ENCODE data around the gene PELI2.

DNA sequence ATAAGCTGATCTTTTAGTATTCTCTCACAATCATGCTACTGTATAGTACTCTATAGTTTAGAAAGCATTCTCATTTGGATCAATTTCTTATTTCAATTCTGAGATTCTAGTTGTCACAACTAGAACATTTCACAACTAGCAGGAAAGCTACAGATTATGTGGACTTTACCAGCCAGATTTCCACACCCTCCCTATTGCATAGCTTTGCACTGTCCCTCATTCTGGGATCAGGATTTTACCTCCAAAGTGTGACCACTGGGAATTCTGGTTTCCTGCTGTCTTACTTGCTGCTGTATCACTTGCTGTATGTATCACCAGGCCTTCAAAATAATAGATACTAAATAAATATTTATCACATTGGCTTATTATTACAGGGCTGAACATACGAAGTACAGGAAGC is 10.2 kb upstream of the PELI2 start:
- TF ChIP-seq EZH2 (IDR thresholded peaks at IDR 0.05) (no peak), POLR2A (IDR thresholded peaks at IDR 0.05; ENCODE audit: borderline replicate concordance, extremely low read depth, insufficient read depth, insufficient read length) (no peak), EZH2phosphoT487 (IDR thresholded peaks at IDR 0.05; ENCODE audit: borderline replicate concordance) (no peak), ATF3 (IDR thresholded peaks at IDR 0.05) (no peak), POLR2AphosphoS5 (IDR thresholded peaks at IDR 0.05; ENCODE audit: low read depth, low read length) (no peak), YY1 (IDR thresholded peaks at IDR 0.05; ENCODE audit: extremely low read depth, insufficient replicate concordance, low read depth, low read length) (no peak), REST (IDR thresholded peaks at IDR 0.05; ENCODE audit: low read depth) (no peak), SIN3A (IDR thresholded peaks at IDR 0.05; ENCODE audit: low read depth) (no peak), EGR1 (IDR thresholded peaks at IDR 0.05; ENCODE audit: low read depth) (no peak), SRF (IDR thresholded peaks at IDR 0.05; ENCODE audit: low read depth) (no peak), ZBTB33 (IDR thresholded peaks at IDR 0.05; ENCODE audit: extremely low read depth, insufficient replicate concordance, low read length) (no peak), CEBPB (IDR thresholded peaks at IDR 0.05; ENCODE audit: low read depth) (no peak)
- TF ChIP-seq, protein P1, sequence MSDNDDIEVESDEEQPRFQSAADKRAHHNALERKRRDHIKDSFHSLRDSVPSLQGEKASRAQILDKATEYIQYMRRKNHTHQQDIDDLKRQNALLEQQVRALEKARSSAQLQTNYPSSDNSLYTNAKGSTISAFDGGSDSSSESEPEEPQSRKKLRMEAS (IDR thresholded peaks at IDR 0.05), result no peak
- TF ChIP-seq, protein P2, sequence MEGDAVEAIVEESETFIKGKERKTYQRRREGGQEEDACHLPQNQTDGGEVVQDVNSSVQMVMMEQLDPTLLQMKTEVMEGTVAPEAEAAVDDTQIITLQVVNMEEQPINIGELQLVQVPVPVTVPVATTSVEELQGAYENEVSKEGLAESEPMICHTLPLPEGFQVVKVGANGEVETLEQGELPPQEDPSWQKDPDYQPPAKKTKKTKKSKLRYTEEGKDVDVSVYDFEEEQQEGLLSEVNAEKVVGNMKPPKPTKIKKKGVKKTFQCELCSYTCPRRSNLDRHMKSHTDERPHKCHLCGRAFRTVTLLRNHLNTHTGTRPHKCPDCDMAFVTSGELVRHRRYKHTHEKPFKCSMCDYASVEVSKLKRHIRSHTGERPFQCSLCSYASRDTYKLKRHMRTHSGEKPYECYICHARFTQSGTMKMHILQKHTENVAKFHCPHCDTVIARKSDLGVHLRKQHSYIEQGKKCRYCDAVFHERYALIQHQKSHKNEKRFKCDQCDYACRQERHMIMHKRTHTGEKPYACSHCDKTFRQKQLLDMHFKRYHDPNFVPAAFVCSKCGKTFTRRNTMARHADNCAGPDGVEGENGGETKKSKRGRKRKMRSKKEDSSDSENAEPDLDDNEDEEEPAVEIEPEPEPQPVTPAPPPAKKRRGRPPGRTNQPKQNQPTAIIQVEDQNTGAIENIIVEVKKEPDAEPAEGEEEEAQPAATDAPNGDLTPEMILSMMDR (IDR thresholded peaks at IDR 0.05 in 2 of 3, conservative IDR thresholded peaks at IDR 0.05 in 1 of 3; ENCODE audit: borderline replicate concordance in 1 of 3, insufficient read depth in 1 of 3, low read depth in 2 of 3, low read length in 2 of 3), result no peak
